ENCODE data around the gene CEND1. TPM values are rescaled to one million over a fixed set of nuclear protein-coding genes. Genes with fewer than 3 reads are reported as not detected.

Gene CEND1
- total and polyA plus RNA-seq, 2 of the 13 experiments (the other 11 are each of a cell fraction or from before 2014, with no cell fraction given): not detected

DNA sequence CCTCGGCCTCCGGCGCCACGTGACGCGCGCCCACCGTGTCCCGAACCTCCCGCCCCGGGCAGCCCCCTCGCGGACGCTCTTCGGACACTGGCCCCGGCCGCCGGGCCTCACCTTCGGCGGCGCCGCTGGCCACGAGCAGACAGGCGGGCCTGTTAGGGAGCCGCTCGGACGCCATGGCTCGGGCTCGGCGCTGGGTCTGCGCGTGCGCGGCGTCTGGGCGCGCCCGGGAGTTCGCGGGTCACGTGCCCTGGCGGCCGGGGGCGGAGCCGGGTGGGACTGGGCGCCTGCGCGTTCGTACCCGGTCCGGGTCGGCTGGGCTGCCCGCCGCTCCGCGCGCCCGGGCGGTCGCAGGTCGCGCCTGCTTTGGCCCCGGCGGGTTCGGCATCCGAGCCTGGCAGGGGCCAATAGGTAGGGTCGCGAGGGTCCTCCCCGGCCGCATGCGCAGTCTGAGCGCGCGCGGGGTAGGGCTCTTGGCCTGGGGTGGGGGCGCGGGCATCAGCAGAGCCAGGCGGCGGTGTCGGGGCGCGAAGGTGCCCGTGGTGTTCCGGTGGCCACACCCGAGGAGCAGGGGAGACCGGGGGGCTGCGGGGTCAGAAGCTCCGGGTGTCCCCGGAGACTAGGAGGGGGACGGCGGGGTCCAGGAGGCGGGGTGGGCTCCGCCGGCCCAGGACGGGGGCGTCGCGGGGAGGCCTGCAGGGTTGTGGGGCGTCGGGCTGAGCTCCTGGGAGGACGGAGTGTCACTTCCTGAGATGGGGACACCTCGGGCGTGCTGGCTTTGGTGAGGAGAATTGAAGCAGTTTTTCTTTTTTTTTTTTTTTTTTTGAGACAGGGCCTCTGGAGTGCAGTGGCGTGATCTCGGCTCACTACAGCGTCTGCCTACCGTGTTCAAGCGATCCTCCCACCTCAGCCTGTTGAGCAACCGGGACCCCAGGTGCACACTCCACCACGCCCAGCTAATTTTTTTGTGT lies 12.3 kb downstream of the CEND1 start, which contains the start of gene GATD1 (continued):
- TF ChIP-seq, protein P1, sequence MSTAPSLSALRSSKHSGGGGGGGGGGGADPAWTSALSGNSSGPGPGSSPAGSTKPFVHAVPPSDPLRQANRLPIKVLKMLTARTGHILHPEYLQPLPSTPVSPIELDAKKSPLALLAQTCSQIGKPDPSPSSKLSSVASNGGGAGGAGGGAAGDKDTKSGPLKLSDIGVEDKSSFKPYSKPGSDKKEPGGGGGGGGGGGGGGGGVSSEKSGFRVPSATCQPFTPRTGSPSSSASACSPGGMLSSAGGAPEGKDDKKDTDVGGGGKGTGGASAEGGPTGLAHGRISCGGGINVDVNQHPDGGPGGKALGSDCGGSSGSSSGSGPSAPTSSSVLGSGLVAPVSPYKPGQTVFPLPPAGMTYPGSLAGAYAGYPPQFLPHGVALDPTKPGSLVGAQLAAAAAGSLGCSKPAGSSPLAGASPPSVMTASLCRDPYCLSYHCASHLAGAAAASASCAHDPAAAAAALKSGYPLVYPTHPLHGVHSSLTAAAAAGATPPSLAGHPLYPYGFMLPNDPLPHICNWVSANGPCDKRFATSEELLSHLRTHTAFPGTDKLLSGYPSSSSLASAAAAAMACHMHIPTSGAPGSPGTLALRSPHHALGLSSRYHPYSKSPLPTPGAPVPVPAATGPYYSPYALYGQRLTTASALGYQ (CRISPR knock-in tag; IDR thresholded peaks at IDR 0.05): no peak
- TF ChIP-seq THYN1 (CRISPR knock-in tag; IDR thresholded peaks at IDR 0.05; ENCODE audit: borderline replicate concordance, low read depth) (no peak), GATA4 (IDR thresholded peaks at IDR 0.05; ENCODE audit: borderline replicate concordance, low read depth) (peak; percentile 39; the same call in 1 of the 2 replicates), HOXA5 (CRISPR knock-in tag; IDR thresholded peaks at IDR 0.05) (no peak), HMGA1 (CRISPR knock-in tag; conservative IDR thresholded peaks at IDR 0.05) (no peak), ZNF333 (CRISPR knock-in tag; IDR thresholded peaks at IDR 0.05; ENCODE audit: borderline replicate concordance) (no peak), ATAD3A (CRISPR knock-in tag; IDR thresholded peaks at IDR 0.05) (no peak), ZNF136 (CRISPR knock-in tag; IDR thresholded peaks at IDR 0.05; ENCODE audit: low read depth) (no peak), ZNF143 (CRISPR knock-in tag; IDR thresholded peaks at IDR 0.05) (no peak), ZBTB7A (CRISPR knock-in tag; IDR thresholded peaks at IDR 0.05) (no peak), ELF4 (CRISPR knock-in tag; IDR thresholded peaks at IDR 0.05; ENCODE audit: borderline replicate concordance) (no peak), MTF1 (CRISPR knock-in tag; IDR thresholded peaks at IDR 0.05) (no peak), ZNF761 (CRISPR knock-in tag; conservative IDR thresholded peaks at IDR 0.05) (no peak; the same call in 1 of the 2 replicates), SMAD3 (CRISPR knock-in tag; IDR thresholded peaks at IDR 0.05) (no peak), SMYD3 (CRISPR knock-in tag; IDR thresholded peaks at IDR 0.05) (no peak), NFRKB (IDR thresholded peaks at IDR 0.05) (no peak), DNMT1 (CRISPR knock-in tag; IDR thresholded peaks at IDR 0.05) (peak; percentile 77; the same call in 1 of the 2 replicates), ZSCAN9 (CRISPR knock-in tag; IDR thresholded peaks at IDR 0.05; ENCODE audit: borderline replicate concordance) (no peak)
- TF ChIP-seq, protein P2, sequence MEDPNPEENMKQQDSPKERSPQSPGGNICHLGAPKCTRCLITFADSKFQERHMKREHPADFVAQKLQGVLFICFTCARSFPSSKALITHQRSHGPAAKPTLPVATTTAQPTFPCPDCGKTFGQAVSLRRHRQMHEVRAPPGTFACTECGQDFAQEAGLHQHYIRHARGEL (CRISPR knock-in tag; IDR thresholded peaks at IDR 0.05): no peak
- TF ChIP-seq, protein P3, sequence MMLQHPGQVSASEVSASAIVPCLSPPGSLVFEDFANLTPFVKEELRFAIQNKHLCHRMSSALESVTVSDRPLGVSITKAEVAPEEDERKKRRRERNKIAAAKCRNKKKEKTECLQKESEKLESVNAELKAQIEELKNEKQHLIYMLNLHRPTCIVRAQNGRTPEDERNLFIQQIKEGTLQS (CRISPR knock-in tag; IDR thresholded peaks at IDR 0.05): no peak
- TF ChIP-seq, protein P4, sequence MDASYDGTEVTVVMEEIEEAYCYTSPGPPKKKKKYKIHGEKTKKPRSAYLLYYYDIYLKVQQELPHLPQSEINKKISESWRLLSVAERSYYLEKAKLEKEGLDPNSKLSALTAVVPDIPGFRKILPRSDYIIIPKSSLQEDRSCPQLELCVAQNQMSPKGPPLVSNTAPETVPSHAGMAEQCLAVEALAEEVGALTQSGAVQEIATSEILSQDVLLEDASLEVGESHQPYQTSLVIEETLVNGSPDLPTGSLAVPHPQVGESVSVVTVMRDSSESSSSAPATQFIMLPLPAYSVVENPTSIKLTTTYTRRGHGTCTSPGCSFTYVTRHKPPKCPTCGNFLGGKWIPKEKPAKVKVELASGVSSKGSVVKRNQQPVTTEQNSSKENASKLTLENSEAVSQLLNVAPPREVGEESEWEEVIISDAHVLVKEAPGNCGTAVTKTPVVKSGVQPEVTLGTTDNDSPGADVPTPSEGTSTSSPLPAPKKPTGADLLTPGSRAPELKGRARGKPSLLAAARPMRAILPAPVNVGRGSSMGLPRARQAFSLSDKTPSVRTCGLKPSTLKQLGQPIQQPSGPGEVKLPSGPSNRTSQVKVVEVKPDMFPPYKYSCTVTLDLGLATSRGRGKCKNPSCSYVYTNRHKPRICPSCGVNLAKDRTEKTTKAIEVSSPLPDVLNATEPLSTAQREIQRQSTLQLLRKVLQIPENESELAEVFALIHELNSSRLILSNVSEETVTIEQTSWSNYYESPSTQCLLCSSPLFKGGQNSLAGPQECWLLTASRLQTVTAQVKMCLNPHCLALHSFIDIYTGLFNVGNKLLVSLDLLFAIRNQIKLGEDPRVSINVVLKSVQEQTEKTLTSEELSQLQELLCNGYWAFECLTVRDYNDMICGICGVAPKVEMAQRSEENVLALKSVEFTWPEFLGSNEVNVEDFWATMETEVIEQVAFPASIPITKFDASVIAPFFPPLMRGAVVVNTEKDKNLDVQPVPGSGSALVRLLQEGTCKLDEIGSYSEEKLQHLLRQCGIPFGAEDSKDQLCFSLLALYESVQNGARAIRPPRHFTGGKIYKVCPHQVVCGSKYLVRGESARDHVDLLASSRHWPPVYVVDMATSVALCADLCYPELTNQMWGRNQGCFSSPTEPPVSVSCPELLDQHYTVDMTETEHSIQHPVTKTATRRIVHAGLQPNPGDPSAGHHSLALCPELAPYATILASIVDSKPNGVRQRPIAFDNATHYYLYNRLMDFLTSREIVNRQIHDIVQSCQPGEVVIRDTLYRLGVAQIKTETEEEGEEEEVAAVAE (CRISPR knock-in tag; IDR thresholded peaks at IDR 0.05; ENCODE audit: borderline replicate concordance): no peak
- TF ChIP-seq, protein P5, sequence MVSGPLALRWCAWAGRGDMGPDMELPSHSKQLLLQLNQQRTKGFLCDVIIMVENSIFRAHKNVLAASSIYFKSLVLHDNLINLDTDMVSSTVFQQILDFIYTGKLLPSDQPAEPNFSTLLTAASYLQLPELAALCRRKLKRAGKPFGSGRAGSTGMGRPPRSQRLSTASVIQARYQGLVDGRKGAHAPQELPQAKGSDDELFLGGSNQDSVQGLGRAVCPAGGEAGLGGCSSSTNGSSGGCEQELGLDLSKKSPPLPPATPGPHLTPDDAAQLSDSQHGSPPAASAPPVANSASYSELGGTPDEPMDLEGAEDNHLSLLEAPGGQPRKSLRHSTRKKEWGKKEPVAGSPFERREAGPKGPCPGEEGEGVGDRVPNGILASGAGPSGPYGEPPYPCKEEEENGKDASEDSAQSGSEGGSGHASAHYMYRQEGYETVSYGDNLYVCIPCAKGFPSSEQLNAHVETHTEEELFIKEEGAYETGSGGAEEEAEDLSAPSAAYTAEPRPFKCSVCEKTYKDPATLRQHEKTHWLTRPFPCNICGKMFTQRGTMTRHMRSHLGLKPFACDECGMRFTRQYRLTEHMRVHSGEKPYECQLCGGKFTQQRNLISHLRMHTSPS (CRISPR knock-in tag; IDR thresholded peaks at IDR 0.05; ENCODE audit: low read depth): no peak

Measured in HepG2 (cell line).